KMS-11 (cell line): ENCODE measurements around the gene HIGD1B.

Experiments used
- H2AFZ ChIP-seq: fragments of 200-600 bp; sonication (generic); 2 replicates; pipeline ENCODE4 v1.6.1; 2016; ENCODE audit warnings: antibody characterized with exemption, mixed run types, low read depth
- H3K27ac ChIP-seq: fragments of 200-600 bp; sonication (generic); 2 replicates; pipeline ENCODE4 v1.6.1; 2016; ENCODE audit warnings: mild to moderate bottlenecking, mixed run types
- H3K27me3 ChIP-seq: fragments of 200-600 bp; sonication (generic); 2 replicates; pipeline ENCODE4 v1.6.1; 2017; ENCODE audit warnings: mild to moderate bottlenecking, low read depth, mixed run types, moderate library complexity; ENCODE audit not compliant: insufficient read depth
- H3K36me3 ChIP-seq: fragments of 200-600 bp; sonication (generic); 2 replicates; pipeline ENCODE4 v1.6.1; 2017; ENCODE audit warnings: mild to moderate bottlenecking, mixed run types; ENCODE audit not compliant: insufficient read depth
- H3K4me1 ChIP-seq: fragments of 200-600 bp; sonication (generic); 2 replicates; pipeline ENCODE4 v1.6.1; 2016; ENCODE audit warnings: mild to moderate bottlenecking, low read depth, mixed run types; ENCODE audit not compliant: poor library complexity, severe bottlenecking
- H3K4me2 ChIP-seq: fragments of 200-600 bp; sonication (generic); 2 replicates; pipeline ENCODE4 v1.7.0; 2016; ENCODE audit warnings: mild to moderate bottlenecking, mixed run types
- H3K4me3 ChIP-seq: fragments of 200-600 bp; sonication (generic); IDR thresholded peaks from 2 replicates; pipeline ENCODE4 v1.6.1; 2017; ENCODE audit warnings: low read depth, low read length, mixed read lengths; ENCODE audit not compliant: insufficient read depth
- H3K79me2 ChIP-seq: fragments of 200-600 bp; sonication (generic); 2 replicates; pipeline ENCODE4 v1.6.1; 2016; ENCODE audit warnings: low read depth, mixed run types; ENCODE audit not compliant: insufficient read depth
- H3K9ac ChIP-seq: fragments of 200-600 bp; sonication (generic); 2 replicates; pipeline ENCODE4 v1.6.1; 2016; ENCODE audit warnings: mild to moderate bottlenecking, mixed run types
- H4K20me1 ChIP-seq: fragments of 200-600 bp; sonication (generic); 2 replicates; pipeline ENCODE4 v1.6.1; 2016; ENCODE audit warnings: mild to moderate bottlenecking, mixed run types; ENCODE audit not compliant: insufficient read depth
- TF ChIP-seq, protein P1 (sequence below): fragments of 200-600 bp; sonication (generic); conservative IDR thresholded peaks from 2 replicates; pipeline ENCODE4 v1.6.1; 2017; ENCODE audit warnings: low read depth, mild to moderate bottlenecking, antibody characterized with exemption, low read length, moderate library complexity, mixed read lengths

HIGD1B gene

DNA sequence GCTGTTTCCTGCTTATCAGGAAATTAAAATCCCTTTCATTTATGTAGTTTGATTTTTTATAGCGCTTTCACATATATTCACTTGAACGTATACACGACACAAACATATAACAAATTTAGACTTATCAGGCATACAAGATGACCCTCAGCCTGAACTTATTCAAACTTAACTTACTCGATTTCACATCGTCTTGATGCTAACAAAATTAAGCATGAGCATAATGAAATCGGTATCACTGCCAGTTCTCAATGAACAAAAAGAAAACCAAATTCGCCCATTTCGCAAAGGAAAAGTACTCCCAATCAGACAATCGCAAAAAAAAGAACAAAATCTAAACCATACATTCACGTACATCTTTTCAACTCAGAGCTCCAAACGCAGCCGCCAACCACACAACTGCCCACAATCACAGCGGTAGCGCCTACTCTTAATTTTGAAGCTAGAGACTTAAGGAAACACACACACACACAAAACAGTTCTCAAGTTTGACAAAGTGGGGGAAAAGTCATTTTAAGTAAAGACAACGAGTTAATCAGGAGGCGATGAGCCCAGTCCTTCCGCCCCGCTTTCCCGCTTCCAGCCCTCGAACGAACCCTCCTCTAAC, 18.7 kb upstream of the HIGD1B start:
- no peaks in the 10 kb centered on the region for H4K20me1 ChIP-seq
- peak overlapping the region; percentile 70; the same call in 1 of the 2 replicates for H2AFZ ChIP-seq
- H3K9ac ChIP-seq, result no peak overlapping the region
- H3K4me2 ChIP-seq, result peak overlapping the region; percentile 62
- H3K27ac ChIP-seq, result no peak overlapping the region
- H3K79me2 ChIP-seq, result no peaks in the 10 kb centered on the region
- TF ChIP-seq, protein P1, sequence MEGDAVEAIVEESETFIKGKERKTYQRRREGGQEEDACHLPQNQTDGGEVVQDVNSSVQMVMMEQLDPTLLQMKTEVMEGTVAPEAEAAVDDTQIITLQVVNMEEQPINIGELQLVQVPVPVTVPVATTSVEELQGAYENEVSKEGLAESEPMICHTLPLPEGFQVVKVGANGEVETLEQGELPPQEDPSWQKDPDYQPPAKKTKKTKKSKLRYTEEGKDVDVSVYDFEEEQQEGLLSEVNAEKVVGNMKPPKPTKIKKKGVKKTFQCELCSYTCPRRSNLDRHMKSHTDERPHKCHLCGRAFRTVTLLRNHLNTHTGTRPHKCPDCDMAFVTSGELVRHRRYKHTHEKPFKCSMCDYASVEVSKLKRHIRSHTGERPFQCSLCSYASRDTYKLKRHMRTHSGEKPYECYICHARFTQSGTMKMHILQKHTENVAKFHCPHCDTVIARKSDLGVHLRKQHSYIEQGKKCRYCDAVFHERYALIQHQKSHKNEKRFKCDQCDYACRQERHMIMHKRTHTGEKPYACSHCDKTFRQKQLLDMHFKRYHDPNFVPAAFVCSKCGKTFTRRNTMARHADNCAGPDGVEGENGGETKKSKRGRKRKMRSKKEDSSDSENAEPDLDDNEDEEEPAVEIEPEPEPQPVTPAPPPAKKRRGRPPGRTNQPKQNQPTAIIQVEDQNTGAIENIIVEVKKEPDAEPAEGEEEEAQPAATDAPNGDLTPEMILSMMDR, result no peak
- H3K36me3 ChIP-seq, result no peaks in the 10 kb centered on the region
- H3K4me1 ChIP-seq, result no peaks in the 10 kb centered on the region
- no peak overlapping the region for H3K4me3 ChIP-seq
- H3K27me3 ChIP-seq, result peaks cover 45% of the 10 kb centered on the region

DNA sequence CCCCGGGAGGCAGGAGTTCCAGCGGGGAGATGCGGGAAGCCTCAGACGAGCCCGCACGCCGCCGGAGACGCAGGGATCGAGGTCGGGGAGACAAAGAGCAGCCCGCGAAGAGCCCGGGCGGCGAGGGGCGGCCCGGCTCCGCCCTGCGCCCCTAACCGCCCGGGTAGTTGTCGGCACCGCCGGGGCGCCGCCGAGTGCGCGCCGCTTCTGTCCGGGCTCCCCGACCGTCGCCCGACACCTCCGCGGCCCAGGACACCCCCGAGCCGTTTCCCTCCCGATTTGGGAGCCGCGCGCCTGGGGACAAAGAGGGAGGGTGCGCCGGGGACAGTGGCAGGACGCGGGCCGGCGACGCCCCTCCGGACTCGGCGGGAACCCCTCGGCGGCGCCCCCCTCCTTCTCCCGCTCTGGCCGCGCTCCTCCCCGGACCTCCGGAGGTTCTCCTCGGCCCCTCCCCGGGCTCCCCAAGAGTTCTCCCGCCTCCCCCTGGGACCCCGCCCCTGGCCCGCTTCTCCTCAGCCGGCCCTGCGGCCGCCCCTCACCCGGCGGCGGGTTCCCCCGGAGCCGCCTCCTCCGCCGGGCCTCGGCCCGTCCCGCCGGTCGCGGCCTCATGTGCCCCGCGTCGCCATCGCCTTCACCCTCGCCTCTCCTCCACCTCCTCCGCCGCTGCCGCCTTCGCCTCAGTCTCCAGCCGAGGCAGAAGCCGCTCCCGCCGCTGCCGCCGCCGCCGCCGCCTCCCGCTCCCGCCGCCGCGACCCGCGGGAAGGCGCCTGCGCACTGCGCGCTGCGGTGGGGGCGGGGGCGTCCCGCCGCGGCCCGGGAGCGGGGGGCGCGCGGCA, 17.9 kb upstream of the HIGD1B start, which contains the start of gene GJC1:
Gene GJC1 (minus strand): TSS at position 765 of the 836 bp plus-strand sequence. CDS start 24,470 bp downstream, outside the sequence.
- TF ChIP-seq, protein P1, result no peak
- Histone ChIP-seq H3K27ac (no peak within 1 kb of the TSS), H3K4me1 (no peaks in the 10 kb centered on the region), H3K9ac (no peak within 1 kb of the TSS), H3K4me2 (peak within 1 kb of the TSS; percentile 62), H2AFZ (peak within 1 kb of the TSS; percentile 70), H3K4me3 (no peak within 1 kb of the TSS), H3K27me3 (peaks cover 45% of the 10 kb centered on the region), H4K20me1 (no peaks in the 10 kb centered on the region), H3K79me2 (no peaks in the 10 kb centered on the region), H3K36me3 (no peaks in the 10 kb centered on the region)

GRCh38 chr17:44830359-44831288, 17.1 kb upstream of the HIGD1B start:
- Histone ChIP-seq H3K9ac (no peak overlapping the region), H3K4me1 (no peaks in the 10 kb centered on the region), H3K27me3 (peaks cover 45% of the 10 kb centered on the region), H3K4me2 (0 out of 2 replicates have a peak overlapping the region, but pooled peaks have one; percentile 22), H3K4me3 (no peak overlapping the region), H4K20me1 (no peaks in the 10 kb centered on the region), H2AFZ (peak overlapping the region; percentile 51; the same call in 1 of the 2 replicates), H3K79me2 (no peaks in the 10 kb centered on the region), H3K36me3 (no peaks in the 10 kb centered on the region), H3K27ac (no peak overlapping the region)
- TF ChIP-seq, protein P1, result no peak

- Histone ChIP-seq H3K4me1 (no peaks in the 10 kb centered on the region), H3K27me3 (peaks cover 49% of the 10 kb centered on the region), H3K36me3 (no peaks in the 10 kb centered on the region), H4K20me1 (no peaks in the 10 kb centered on the region), H3K27ac (no peak overlapping the region), H3K9ac (no peak overlapping the region), H3K4me3 (no peak overlapping the region), H2AFZ (no peak overlapping the region), H3K79me2 (no peaks in the 10 kb centered on the region), H3K4me2 (no peak overlapping the region)
- TF ChIP-seq, protein P1, result no peak
Measured at GRCh38 chr17:44831371-44831770, 16.3 kb upstream of the HIGD1B start.
